AG08396 (cell line): ENCODE measurements around the gene MYOZ3.

Experiments used
- DNase-seq: peaks from one replicate; pipeline ENCODE4 v3.0.0; 2012; ENCODE audit warnings: low spot score, mixed read lengths

The MYOZ3 gene

GRCh38 chr5:150659360-150660107 lies 1.5 kb upstream of the MYOZ3 start:
- DNase-seq = no peak

GRCh38 chr5:150660108-150660831 lies 781 bp upstream of the MYOZ3 start:
- no peak for DNase-seq

GRCh38 chr5:150661821-150662596 lies 958 bp downstream of the MYOZ3 start:
- no peak for DNase-seq

GRCh38 chr5:150662731-150663516 lies 1.9 kb downstream of the MYOZ3 start:
- no peak for DNase-seq

GRCh38 chr5:150663936-150664335 lies 2.9 kb downstream of the MYOZ3 start:
- DNase-seq = peak; percentile 4

- peak; percentile 6 for DNase-seq
Measured at GRCh38 chr5:150665044-150665443, 4.0 kb downstream of the MYOZ3 start.

- DNase-seq = no peak
Measured at GRCh38 chr5:150670275-150670947, 9.4 kb downstream of the MYOZ3 start.

GRCh38 chr5:150670948-150671310 lies 9.9 kb downstream of the MYOZ3 start:
- DNase-seq = no peak

- no peak for DNase-seq
Measured at GRCh38 chr5:150671509-150672236, 10.6 kb downstream of the MYOZ3 start.

GRCh38 chr5:150672237-150672883 lies 11.3 kb downstream of the MYOZ3 start:
- peak; percentile 55 for DNase-seq

GRCh38 chr5:150672884-150673275 lies 11.8 kb downstream of the MYOZ3 start:
- DNase-seq = no peak

- DNase-seq = no peak
Measured at GRCh38 chr5:150674341-150674821, 13.3 kb downstream of the MYOZ3 start.

GRCh38 chr5:150675069-150675468 lies 14.0 kb downstream of the MYOZ3 start:
- no peak for DNase-seq

GRCh38 chr5:150676578-150676977 lies 15.5 kb downstream of the MYOZ3 start:
- DNase-seq = no peak

- no peak for DNase-seq
Measured at GRCh38 chr5:150689120-150689519, 28.1 kb downstream of the MYOZ3 start.

GRCh38 chr5:150690760-150691159 lies 29.7 kb downstream of the MYOZ3 start:
- DNase-seq = no peak

GRCh38 chr5:150692276-150692675 lies 31.2 kb downstream of the MYOZ3 start:
- no peak for DNase-seq

GRCh38 chr5:150694612-150695011 lies 33.6 kb downstream of the MYOZ3 start:
- peak; percentile 31 for DNase-seq

GRCh38 chr5:150700246-150700593 lies 39.2 kb downstream of the MYOZ3 start:
- no peak for DNase-seq
